ENCODE results near the gene HOPX. TPM values are rescaled to one million over a fixed set of nuclear protein-coding genes. Genes with fewer than 3 reads are reported as not detected.
A peak's percentile ranks its signal among the peaks of the same experiment; 100 is the strongest.

The HOPX gene
- total RNA-seq, 4 donors from 2014 or later: 271 to 316 (median 289) TPM

GRCh38 chr4:56626963-56627362 is 54.1 kb downstream of the HOPX start:
- WGBS, 2 donors: 71 to 76% methylated on average over 2 of the region's 2 CpGs

DNA sequence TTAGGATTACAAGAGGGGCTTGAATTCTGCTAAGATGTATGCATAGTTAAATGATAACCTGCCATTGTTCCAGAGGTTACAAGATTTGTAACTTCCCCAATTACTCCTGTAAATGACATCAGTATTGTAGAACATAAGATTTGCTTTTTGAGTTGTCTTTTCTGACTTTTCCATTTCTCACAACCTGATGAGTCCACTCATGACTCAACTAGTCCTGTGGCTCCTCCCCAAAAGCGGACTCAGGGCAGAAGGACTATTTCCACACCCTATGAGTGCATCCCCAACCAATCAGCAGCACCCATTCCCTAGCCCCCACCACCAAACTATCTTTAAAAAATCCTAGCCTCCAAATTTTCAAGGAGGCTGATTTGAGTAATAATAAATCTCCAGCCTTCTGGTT is 54.7 kb downstream of the HOPX start:
- WGBS, 2 donors: 78 to 86% methylated on average over 1 of the region's 1 CpG
- Histone ChIP-seq H3K27ac (no peak overlapping the region), H3K4me1 (no peaks in the 10 kb centered on the region), H3K9me3 (no peaks in the 10 kb centered on the region), H3K4me3 (replicated peaks in 1 of 3) (no peak overlapping the region), H3K27me3 (no peaks in the 10 kb centered on the region), H3K36me3 (no peaks in the 10 kb centered on the region)
- intact Hi-C loops (cut with DNase I): no loop called here
- DNase-seq: no peak
- TF ChIP-seq CTCF (IDR thresholded peaks at IDR 0.05) (no peak), POLR2A (IDR thresholded peaks at IDR 0.05) (no peak)

More at GRCh38 chr4:56626963-56627362, 54.1 kb downstream of the HOPX start:
- DNase-seq: peak; percentile 43 to 45
- no peaks in the 10 kb centered on the region for H3K27me3 ChIP-seq
- H3K36me3 ChIP-seq: no peaks in the 10 kb centered on the region
- no peaks in the 10 kb centered on the region for H3K9me3 ChIP-seq
- H3K4me1 ChIP-seq: no peaks in the 10 kb centered on the region
- intact Hi-C loops (cut with DNase I): no loop called here
- H3K4me3 ChIP-seq (replicated peaks in 1 of 3): no peak overlapping the region
- no peak overlapping the region for H3K27ac ChIP-seq
- TF ChIP-seq CTCF (IDR thresholded peaks at IDR 0.05) (peak in 4 of 6 experiments; percentile 23 to 54 (median 30)), POLR2A (IDR thresholded peaks at IDR 0.05) (no peak)

- TF ChIP-seq POLR2A (IDR thresholded peaks at IDR 0.05) (no peak), CTCF (IDR thresholded peaks at IDR 0.05) (no peak)
- intact Hi-C loops (cut with DNase I): no loop called here
- H3K36me3 ChIP-seq: no peaks in the 10 kb centered on the region
- WGBS, 2 donors: 62 to 65% methylated on average over 1 of the region's 1 CpG
- H3K27me3 ChIP-seq: no peaks in the 10 kb centered on the region
- no peaks in the 10 kb centered on the region for H3K9me3 ChIP-seq
- H3K27ac ChIP-seq: no peak overlapping the region
- H3K4me3 ChIP-seq (replicated peaks in 1 of 3): no peak overlapping the region
- no peak for DNase-seq
- no peaks in the 10 kb centered on the region for H3K4me1 ChIP-seq
Observed at GRCh38 chr4:56622176-56622575, 58.9 kb downstream of the HOPX start.

- Histone ChIP-seq H3K9me3 (no peaks in the 10 kb centered on the region), H3K27ac (no peak overlapping the region), H3K4me1 (no peaks in the 10 kb centered on the region), H3K27me3 (no peaks in the 10 kb centered on the region), H3K4me3 (replicated peaks in 1 of 3) (no peak overlapping the region), H3K36me3 (no peaks in the 10 kb centered on the region)
- no peak for DNase-seq
- 58 to 67% methylated on average over 1 of the region's 1 CpG for WGBS, 2 donors
- intact Hi-C loops (cut with DNase I): no loop called here
- TF ChIP-seq CTCF (IDR thresholded peaks at IDR 0.05) (no peak), POLR2A (IDR thresholded peaks at IDR 0.05) (no peak)
Observed at GRCh38 chr4:56619816-56620215, 61.3 kb downstream of the HOPX start.

- no peak overlapping the region for H3K4me3 ChIP-seq (replicated peaks in 1 of 3)
- no peak for DNase-seq
- no peak overlapping the region for H3K27ac ChIP-seq
- no peaks in the 10 kb centered on the region for H3K27me3 ChIP-seq
- intact Hi-C loops (cut with DNase I): no loop called here
- H3K36me3 ChIP-seq: no peaks in the 10 kb centered on the region
- no peaks in the 10 kb centered on the region for H3K9me3 ChIP-seq
- 49 to 53% methylated on average over 2 of the region's 2 CpGs for WGBS, 2 donors
- TF ChIP-seq CTCF (IDR thresholded peaks at IDR 0.05) (no peak), POLR2A (IDR thresholded peaks at IDR 0.05) (no peak)
- H3K4me1 ChIP-seq: no peaks in the 10 kb centered on the region
Observed at GRCh38 chr4:56619160-56619559, 61.9 kb downstream of the HOPX start.
